ENCODE results near the gene UMODL1. TPM values are rescaled to one million over a fixed set of nuclear protein-coding genes. Genes with fewer than 3 reads are reported as not detected.

UMODL1 gene
- total RNA-seq, 1 donor from 2014 or later: not detected

GRCh38 chr21:42146821-42147220, 75.7 kb downstream of the UMODL1 start:
- Histone ChIP-seq H3K4me3 (ENCODE audit: low read depth, low read length) (no peak overlapping the region), H3K36me3 (ENCODE audit: control insufficient read depth, insufficient read depth, low read length) (no peaks in the 10 kb centered on the region), H3K27me3 (ENCODE audit: control insufficient read depth, insufficient read depth, low read length) (peaks cover 33% of the 10 kb centered on the region)
- no peak for DNase-seq (ENCODE audit: low read depth)
- no peak for TF ChIP-seq CTCF (IDR thresholded peaks at IDR 0.05; ENCODE audit: insufficient read depth, low read length, poor library complexity, severe bottlenecking)

- Histone ChIP-seq H3K36me3 (ENCODE audit: control insufficient read depth, insufficient read depth, low read length) (no peaks in the 10 kb centered on the region), H3K4me3 (ENCODE audit: low read depth, low read length) (no peak overlapping the region), H3K27me3 (ENCODE audit: control insufficient read depth, insufficient read depth, low read length) (peaks cover 38% of the 10 kb centered on the region)
- DNase-seq (ENCODE audit: low read depth): no peak
- no peak for TF ChIP-seq CTCF (IDR thresholded peaks at IDR 0.05; ENCODE audit: insufficient read depth, low read length, poor library complexity, severe bottlenecking)
Measured at GRCh38 chr21:42147386-42148020, 76.4 kb downstream of the UMODL1 start.

DNA sequence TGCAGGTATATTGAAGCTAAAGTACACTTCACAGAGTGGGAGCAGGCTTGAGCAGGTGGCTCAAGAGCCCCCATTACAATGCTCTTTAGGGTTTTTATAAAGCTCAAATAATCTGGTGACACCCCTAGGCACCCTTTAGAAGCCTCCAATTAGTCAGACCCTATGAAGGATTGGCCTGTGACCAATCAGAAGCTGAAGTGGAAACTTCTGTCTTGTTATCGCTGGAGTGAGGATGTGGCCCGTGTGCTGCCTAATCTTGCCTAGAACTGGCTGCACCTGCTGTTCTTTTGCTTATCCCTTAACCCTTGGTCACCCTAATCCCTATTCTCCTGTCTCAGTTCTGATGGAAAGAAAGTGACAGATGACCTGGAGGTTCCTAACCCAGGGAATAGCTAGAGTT, 77.0 kb downstream of the UMODL1 start:
- no peak for TF ChIP-seq CTCF (IDR thresholded peaks at IDR 0.05; ENCODE audit: insufficient read depth, low read length, poor library complexity, severe bottlenecking)
- Histone ChIP-seq H3K36me3 (ENCODE audit: control insufficient read depth, insufficient read depth, low read length) (no peaks in the 10 kb centered on the region), H3K4me3 (ENCODE audit: low read depth, low read length) (no peak overlapping the region), H3K27me3 (ENCODE audit: control insufficient read depth, insufficient read depth, low read length) (peaks cover 40% of the 10 kb centered on the region)
- no peak for DNase-seq (ENCODE audit: low read depth)

DNA sequence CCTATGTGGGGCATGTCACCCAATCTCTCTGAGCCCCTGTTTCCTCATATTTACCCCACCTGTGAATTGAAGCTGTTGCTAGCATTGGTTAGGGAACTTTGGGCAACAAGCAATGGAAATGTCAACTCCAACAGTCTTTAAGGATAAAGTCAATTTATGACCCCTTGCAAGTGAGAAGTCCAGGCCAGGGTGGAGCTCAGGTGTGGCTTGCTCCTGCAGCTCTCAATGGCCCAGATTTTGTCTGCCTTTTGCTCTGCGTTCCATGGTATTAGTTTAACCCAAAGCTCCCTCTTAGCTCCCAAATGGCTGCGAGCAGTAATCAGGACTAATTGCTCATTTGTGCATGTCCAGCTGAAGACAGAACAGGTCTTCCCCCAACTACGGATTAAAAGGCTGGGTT, 77.5 kb downstream of the UMODL1 start:
- DNase-seq (ENCODE audit: low read depth): no peak
- Histone ChIP-seq H3K4me3 (ENCODE audit: low read depth, low read length) (no peak overlapping the region), H3K27me3 (ENCODE audit: control insufficient read depth, insufficient read depth, low read length) (peaks cover 45% of the 10 kb centered on the region), H3K36me3 (ENCODE audit: control insufficient read depth, insufficient read depth, low read length) (no peaks in the 10 kb centered on the region)
- no peak for TF ChIP-seq CTCF (IDR thresholded peaks at IDR 0.05; ENCODE audit: insufficient read depth, low read length, poor library complexity, severe bottlenecking)

GRCh38 chr21:42149656-42150473, 78.7 kb downstream of the UMODL1 start:
- no peak overlapping the region for H3K4me3 ChIP-seq (ENCODE audit: low read depth, low read length)
- H3K36me3 ChIP-seq (ENCODE audit: control insufficient read depth, insufficient read depth, low read length): no peaks in the 10 kb centered on the region
- TF ChIP-seq CTCF (IDR thresholded peaks at IDR 0.05; ENCODE audit: insufficient read depth, low read length, poor library complexity, severe bottlenecking): no peak
- DNase-seq (ENCODE audit: low read depth): no peak
- H3K27me3 ChIP-seq (ENCODE audit: control insufficient read depth, insufficient read depth, low read length): peaks cover 54% of the 10 kb centered on the region
